IMR-90 (cell line): ENCODE results near the gene CUX1. TPM values are rescaled to one million over a fixed set of nuclear protein-coding genes. Genes with fewer than 3 reads are reported as not detected.

Source experiments
- ATAC-seq: fragments of 200-7000 bp; cut with Tn5 transposase; 2 replicates; pipeline ENCODE4 v1.9.1; 2020; ENCODE audit warnings: low read depth, mild to moderate bottlenecking, moderate library complexity
- BruUV-seq: library from RNA; stranded (reverse); fragments of 400-500 nt; replicated peaks from 2 replicates; lab custom pipeline; 2021; lab: Mats Ljungman, UMichigan
- CTCF ChIA-PET: fragments of 300-600 bp; formaldehyde crosslinking; extraction: SDS; loops from one replicate; lab custom pipeline; 2021; ENCODE audit warnings: antibody characterized with exemption; lab: Yijun Ruan, JAX
- POLR2A ChIA-PET: fragments of 300-600 bp; sonication (Branson Sonifier 250); formaldehyde crosslinking; loops from one replicate; lab custom pipeline; 2022; ENCODE audit warnings: antibody characterized with exemption; ENCODE audit not compliant: unreplicated experiment; lab: Charles Lee
- DNase-seq: peaks from one replicate; pipeline ENCODE4 v3.0.0; 2013
- H2AFZ ChIP-seq: replicated peaks from 2 replicates; pipeline ENCODE3; 2013; ENCODE audit warnings: low read length, mild to moderate bottlenecking; ENCODE audit not compliant: poor library complexity
- H2AK5ac ChIP-seq: 2 replicates; pipeline ENCODE4 v1.6.1; 2013; ENCODE audit warnings: low read depth, low read length, inconsistent platforms
- H2AK9ac ChIP-seq: replicated peaks from 2 replicates; pipeline ENCODE3; 2013; ENCODE audit warnings: mild to moderate bottlenecking, low read depth, low read length, moderate library complexity; ENCODE audit not compliant: poor library complexity
- H2BK120ac ChIP-seq: 2 replicates; pipeline ENCODE4 v1.6.1; 2013; ENCODE audit warnings: low read depth, low read length, inconsistent platforms
- H2BK15ac ChIP-seq: 3 replicates; pipeline ENCODE4 v1.6.1; 2013; ENCODE audit warnings: low read depth, low read length, inconsistent platforms
- H2BK20ac ChIP-seq: 2 replicates; pipeline ENCODE4 v1.6.1; 2013; ENCODE audit warnings: low read depth, mild to moderate bottlenecking, inconsistent platforms, low read length, moderate library complexity
- H2BK5ac ChIP-seq: 2 replicates; pipeline ENCODE4 v1.6.1; 2013; ENCODE audit warnings: mild to moderate bottlenecking, low read depth, low read length, inconsistent platforms; ENCODE audit not compliant: poor library complexity, severe bottlenecking
- H3K14ac ChIP-seq: replicated peaks from 2 replicates; pipeline ENCODE4 v1.6.1; 2013; ENCODE audit warnings: low read depth, low read length, inconsistent platforms
- H3K18ac ChIP-seq: 2 replicates; pipeline ENCODE4 v1.6.1; 2013; ENCODE audit warnings: low read depth, low read length, control low read depth
- H3K23ac ChIP-seq: 2 replicates; pipeline ENCODE4 v1.6.1; 2013; ENCODE audit warnings: low read depth, low read length, inconsistent platforms
- H3K27ac ChIP-seq: 2 replicates; pipeline ENCODE4 v1.5.1; 2013; ENCODE audit warnings: mild to moderate bottlenecking, control low read depth, low read length; ENCODE audit not compliant: insufficient read depth
- H3K27me3 ChIP-seq: 2 replicates; pipeline ENCODE4 v1.6.1; 2013; ENCODE audit warnings: low read length; ENCODE audit not compliant: control insufficient read depth, insufficient read depth
- H3K36me3 ChIP-seq: 2 replicates; pipeline ENCODE4 v1.6.1; 2013; ENCODE audit warnings: low read length, mixed read lengths; ENCODE audit not compliant: control insufficient read depth, insufficient read depth
- H3K4ac ChIP-seq: 2 replicates; pipeline ENCODE4 v1.6.1; 2013; ENCODE audit warnings: low read depth, low read length, inconsistent platforms
- H3K4me1 ChIP-seq: 2 replicates; pipeline ENCODE4 v1.6.1; 2013; ENCODE audit warnings: low read length, mixed read lengths; ENCODE audit not compliant: control insufficient read depth, insufficient read depth
- H3K4me2 ChIP-seq: 2 replicates; pipeline ENCODE4 v1.6.1; 2013; ENCODE audit warnings: low read depth, mild to moderate bottlenecking, control low read depth, low read length, moderate library complexity
- H3K4me3 ChIP-seq: 2 replicates; pipeline ENCODE4 v1.5.1; 2013; ENCODE audit warnings: low read depth, mild to moderate bottlenecking, control low read depth, low read length, moderate library complexity; ENCODE audit not compliant: insufficient read depth
- H3K56ac ChIP-seq: 2 replicates; pipeline ENCODE4 v1.6.1; 2013; ENCODE audit warnings: low read length, inconsistent platforms; ENCODE audit not compliant: insufficient read depth; ENCODE audit errors: extremely low read depth
- H3K79me1 ChIP-seq, 2 experiments: 2 replicates each; pipeline ENCODE4 v1.6.1; 2013; ENCODE audit warnings: low read length in 2 of 2, inconsistent platforms in 1 of 2, low read depth in 1 of 2
- H3K9ac ChIP-seq: 2 replicates; pipeline ENCODE4 v1.6.1; 2013; ENCODE audit warnings: low read depth, low read length, control low read depth
- H3K9me1 ChIP-seq: 2 replicates; pipeline ENCODE4 v1.6.1; 2013; ENCODE audit warnings: low read length, inconsistent platforms; ENCODE audit not compliant: insufficient read depth
- H3K9me3 ChIP-seq: 2 replicates; pipeline ENCODE4 v1.6.1; 2013; ENCODE audit warnings: low read length; ENCODE audit not compliant: control insufficient read depth, insufficient read depth
- H4K20me1 ChIP-seq: 2 replicates; pipeline ENCODE4 v1.6.1; 2013; ENCODE audit warnings: low read length, inconsistent platforms; ENCODE audit not compliant: insufficient read depth
- H4K5ac ChIP-seq: 2 replicates; pipeline ENCODE4 v1.6.1; 2013; ENCODE audit warnings: mild to moderate bottlenecking, low read depth, low read length, control low read depth
- H4K8ac ChIP-seq, 2 experiments: 2 replicates each; pipeline ENCODE4 v1.6.1; 2013; ENCODE audit warnings: low read depth in 2 of 2, low read length in 2 of 2, control low read depth in 1 of 2, inconsistent platforms in 1 of 2
- H4K91ac ChIP-seq: 2 replicates; pipeline ENCODE4 v1.6.1; 2013; ENCODE audit warnings: low read depth, low read length, inconsistent platforms; ENCODE audit not compliant: insufficient read depth
- BHLHE40 ChIP-seq: fragments of 150-350 bp; IDR thresholded peaks from 2 replicates; pipeline ENCODE4 v1.6.1; 2016; ENCODE audit warnings: mild to moderate bottlenecking, low read depth, low read length
- CEBPB ChIP-seq: IDR thresholded peaks from 2 replicates; pipeline ENCODE4 v1.6.1; 2012; ENCODE audit warnings: low read depth, low read length, improper control_type of control experiment
- CHD1 ChIP-seq: IDR thresholded peaks from 2 replicates; pipeline ENCODE4 v1.6.1; 2012; ENCODE audit warnings: low read depth, low read length, improper control_type of control experiment
- FOS ChIP-seq: fragments of 150-350 bp; IDR thresholded peaks from 2 replicates; pipeline ENCODE4 v1.6.1; 2016; ENCODE audit warnings: low read depth, low read length
- MAFK ChIP-seq: IDR thresholded peaks from 2 replicates; pipeline ENCODE4 v1.6.1; 2012; ENCODE audit warnings: low read depth, low read length, improper control_type of control experiment
- MAZ ChIP-seq: IDR thresholded peaks from 2 replicates; pipeline ENCODE4 v1.6.1; 2012; ENCODE audit warnings: low read depth, mild to moderate bottlenecking, low read length, improper control_type of control experiment, moderate library complexity, borderline replicate concordance
- MXI1 ChIP-seq: IDR thresholded peaks from 2 replicates; pipeline ENCODE4 v1.6.1; 2012; ENCODE audit warnings: low read depth, mild to moderate bottlenecking, low read length, moderate library complexity, borderline replicate concordance
- NFE2L2 ChIP-seq: fragments of 150-350 bp; IDR thresholded peaks from 2 replicates; pipeline ENCODE4 v1.6.1; 2016; ENCODE audit warnings: low read depth, mild to moderate bottlenecking, low read length
- POLR2A ChIP-seq: IDR thresholded peaks from 2 replicates; pipeline ENCODE4 v1.6.1; 2012; ENCODE audit warnings: mild to moderate bottlenecking, low read depth, low read length
- RAD21 ChIP-seq: IDR thresholded peaks from 2 replicates; pipeline ENCODE4 v1.6.1; 2012; ENCODE audit warnings: low read length, improper control_type of control experiment
- RCOR1 ChIP-seq: IDR thresholded peaks from 2 replicates; pipeline ENCODE4 v1.6.1; 2012; ENCODE audit warnings: mild to moderate bottlenecking, low read length, improper control_type of control experiment; ENCODE audit not compliant: insufficient replicate concordance
- RFX5 ChIP-seq: IDR thresholded peaks from 2 replicates; pipeline ENCODE4 v1.8.0; 2012; ENCODE audit warnings: low read depth, mild to moderate bottlenecking, low read length, moderate library complexity
- SMC3 ChIP-seq: fragments of 150-350 bp; IDR thresholded peaks from 2 replicates; pipeline ENCODE4 v1.6.1; 2016; ENCODE audit warnings: low read depth, mild to moderate bottlenecking, antibody characterized with exemption, low read length, moderate library complexity
- WGBS, 2 experiments: methylation state at CpG; one replicate each; pipeline versions ENCODE4 v1.1.5 to v1.1.7; 2013; ENCODE audit warnings: missing lambda C conversion rate in 2 of 2; ENCODE audit not compliant: insufficient read length in 1 of 2; ENCODE audit errors: extremely low coverage in 2 of 2; 5-methylcytosine and 5-hydroxymethylcytosine counted together
- dilution Hi-C: fragments of 300-500 bp; cut with HindIII; formaldehyde crosslinking; loops from one replicate; pipeline ENCODE4 v1.14.3; 2018; ENCODE audit warnings: low sequenced_read_pairs; ENCODE audit not compliant: unreplicated experiment
- in situ Hi-C: fragments of 300-500 bp; cut with MboI; formaldehyde crosslinking; loops from 3 replicates; pipeline ENCODE4 v1.14.3; 2019; ENCODE audit warnings: low sequenced_read_pairs, inconsistent platforms, mixed read lengths
- intact Hi-C: fragments of 100-400 bp; cut with micrococcal nuclease; formaldehyde crosslinking; loops from 2 replicates; pipeline ENCODE4 v1.10.0; 2022
- polyA plus RNA-seq, 3 experiments: library from polyadenylated mRNA; depleted of rRNA; stranded (reverse); fragments of >200 nt; gene quantifications; 2 replicates each; pipeline ENCODE4 v1.2.3, GENCODE V29; 2012; ENCODE audit warnings: low replicate concordance in 1 of 3
- total RNA-seq: library from RNA; depleted of rRNA; stranded (reverse); fragments of >200 nt; gene quantifications from 2 replicates; pipeline ENCODE4 v1.2.3, GENCODE V29; 2012
- TF ChIP-seq, protein P1 (sequence below): fragments of 150-350 bp; IDR thresholded peaks from 2 replicates; pipeline ENCODE4 v1.6.1; 2017; ENCODE audit warnings: mild to moderate bottlenecking, antibody characterized with exemption, low read length, low read depth
- TF ChIP-seq, protein P2 (sequence below): fragments of 150-350 bp; IDR thresholded peaks from 2 replicates; pipeline ENCODE4 v1.6.1; 2016; ENCODE audit warnings: low read depth, mild to moderate bottlenecking, low read length, moderate library complexity, borderline replicate concordance
- TF ChIP-seq, protein P3 (sequence below): conservative IDR thresholded peaks from 2 replicates; pipeline ENCODE4 v1.5.1; 2012; ENCODE audit warnings: mild to moderate bottlenecking, low read depth, low read length, improper control_type of control experiment

The CUX1 gene
- total and polyA plus RNA-seq, 2 of the 4 experiments (the other 2 are of a cell fraction): 19.7 to 46.4 TPM

DNA sequence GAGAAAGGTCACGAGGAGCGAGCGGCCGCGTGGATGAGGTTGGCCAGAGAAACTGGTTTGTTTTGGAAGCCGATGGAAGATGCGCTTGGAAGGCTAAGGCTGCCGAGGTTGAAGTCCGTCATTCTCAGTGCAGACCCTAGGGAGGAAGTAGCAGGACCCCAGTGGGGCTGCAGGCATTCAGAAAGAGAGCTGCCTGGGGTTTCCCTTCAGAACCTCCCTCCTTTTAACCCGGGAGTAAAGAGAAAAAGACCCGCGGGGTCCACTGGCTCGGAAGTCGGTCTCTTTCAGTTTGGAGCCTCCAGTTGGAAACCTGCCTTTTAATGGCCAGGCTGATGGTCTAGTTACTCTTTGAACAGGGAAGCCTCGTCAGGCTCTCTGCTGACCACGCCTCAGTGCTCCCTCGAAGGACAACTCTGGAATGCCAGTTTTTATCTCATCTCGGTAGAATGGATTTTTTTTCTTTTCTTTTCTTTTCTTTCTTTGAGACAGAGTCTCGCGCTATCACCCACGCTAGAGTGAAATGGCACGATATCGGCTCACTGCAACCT lies 188.6 kb downstream of the CUX1 start:
- H3K9ac ChIP-seq: no peak overlapping the region
- H3K9me3 ChIP-seq: no peaks in the 10 kb centered on the region

More for the DNA sequence above, 188.6 kb downstream of the CUX1 start:
- Histone ChIP-seq H2BK5ac (no peak overlapping the region), H3K4me3 (no peak overlapping the region), H3K14ac (no peak overlapping the region), H3K18ac (no peak overlapping the region), H3K27me3 (no peaks in the 10 kb centered on the region), H2AFZ (no peak overlapping the region), H2AK5ac (no peak overlapping the region), H3K79me1 (peaks cover 42 to 75% of the 10 kb centered on the region in 2 experiments), H2BK20ac (peak overlapping the region; percentile 10; the same call in 1 of the 2 replicates), H3K4me2 (no peak overlapping the region), H3K36me3 (no peaks in the 10 kb centered on the region), H4K20me1 (peaks cover 12% of the 10 kb centered on the region), H2BK120ac (no peak overlapping the region), H3K4ac (no peak overlapping the region), H3K4me1 (peaks cover 20% of the 10 kb centered on the region), H3K9me1 (peaks cover 23% of the 10 kb centered on the region), H2BK15ac (no peak overlapping the region), H4K8ac (no peak overlapping the region), H4K5ac (no peak overlapping the region), H3K56ac (no peak overlapping the region), H3K27ac (no peak overlapping the region), H3K23ac (no peak overlapping the region), H4K91ac (no peak overlapping the region), H2AK9ac (no peak overlapping the region)
- TF ChIP-seq SMC3 (no peak), FOS (no peak), RFX5 (no peak), CHD1 (no peak), CEBPB (no peak), MXI1 (no peak), NFE2L2 (no peak), MAFK (no peak), RAD21 (no peak), POLR2A (no peak), BHLHE40 (no peak), MAZ (no peak), RCOR1 (no peak)
- TF ChIP-seq, protein P1, sequence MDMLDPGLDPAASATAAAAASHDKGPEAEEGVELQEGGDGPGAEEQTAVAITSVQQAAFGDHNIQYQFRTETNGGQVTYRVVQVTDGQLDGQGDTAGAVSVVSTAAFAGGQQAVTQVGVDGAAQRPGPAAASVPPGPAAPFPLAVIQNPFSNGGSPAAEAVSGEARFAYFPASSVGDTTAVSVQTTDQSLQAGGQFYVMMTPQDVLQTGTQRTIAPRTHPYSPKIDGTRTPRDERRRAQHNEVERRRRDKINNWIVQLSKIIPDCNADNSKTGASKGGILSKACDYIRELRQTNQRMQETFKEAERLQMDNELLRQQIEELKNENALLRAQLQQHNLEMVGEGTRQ: no peak
- TF ChIP-seq, protein P2, sequence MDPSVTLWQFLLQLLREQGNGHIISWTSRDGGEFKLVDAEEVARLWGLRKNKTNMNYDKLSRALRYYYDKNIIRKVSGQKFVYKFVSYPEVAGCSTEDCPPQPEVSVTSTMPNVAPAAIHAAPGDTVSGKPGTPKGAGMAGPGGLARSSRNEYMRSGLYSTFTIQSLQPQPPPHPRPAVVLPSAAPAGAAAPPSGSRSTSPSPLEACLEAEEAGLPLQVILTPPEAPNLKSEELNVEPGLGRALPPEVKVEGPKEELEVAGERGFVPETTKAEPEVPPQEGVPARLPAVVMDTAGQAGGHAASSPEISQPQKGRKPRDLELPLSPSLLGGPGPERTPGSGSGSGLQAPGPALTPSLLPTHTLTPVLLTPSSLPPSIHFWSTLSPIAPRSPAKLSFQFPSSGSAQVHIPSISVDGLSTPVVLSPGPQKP: no peak
- TF ChIP-seq, protein P3, sequence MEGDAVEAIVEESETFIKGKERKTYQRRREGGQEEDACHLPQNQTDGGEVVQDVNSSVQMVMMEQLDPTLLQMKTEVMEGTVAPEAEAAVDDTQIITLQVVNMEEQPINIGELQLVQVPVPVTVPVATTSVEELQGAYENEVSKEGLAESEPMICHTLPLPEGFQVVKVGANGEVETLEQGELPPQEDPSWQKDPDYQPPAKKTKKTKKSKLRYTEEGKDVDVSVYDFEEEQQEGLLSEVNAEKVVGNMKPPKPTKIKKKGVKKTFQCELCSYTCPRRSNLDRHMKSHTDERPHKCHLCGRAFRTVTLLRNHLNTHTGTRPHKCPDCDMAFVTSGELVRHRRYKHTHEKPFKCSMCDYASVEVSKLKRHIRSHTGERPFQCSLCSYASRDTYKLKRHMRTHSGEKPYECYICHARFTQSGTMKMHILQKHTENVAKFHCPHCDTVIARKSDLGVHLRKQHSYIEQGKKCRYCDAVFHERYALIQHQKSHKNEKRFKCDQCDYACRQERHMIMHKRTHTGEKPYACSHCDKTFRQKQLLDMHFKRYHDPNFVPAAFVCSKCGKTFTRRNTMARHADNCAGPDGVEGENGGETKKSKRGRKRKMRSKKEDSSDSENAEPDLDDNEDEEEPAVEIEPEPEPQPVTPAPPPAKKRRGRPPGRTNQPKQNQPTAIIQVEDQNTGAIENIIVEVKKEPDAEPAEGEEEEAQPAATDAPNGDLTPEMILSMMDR: no peak
- dilution Hi-C loops: no loop called here
- ATAC-seq (no peak), DNase-seq (no peak)
- POLR2A ChIA-PET: no interaction called here
- CTCF ChIA-PET: no interaction called here
- 99% methylated on average over 10 of the region's 23 CpGs; no CpG with 5 or more reads in 1 of the 2 experiments for WGBS, 2 experiments
- no TSS peak for BruUV-seq
- intact Hi-C loops: no loop called here
- in situ Hi-C loops: no loop called here
